HG03575 (cell line): ENCODE results near the gene SH3BGRL2.
A peak's percentile ranks its signal among the peaks of the same experiment; 100 is the strongest.
"Not testable (repeated sequence)": the region's sequence is repeated elsewhere in the genome, so short reads cannot be mapped to it uniquely, and the experiment has no call there.

ENCODE experiments used
- ATAC-seq: cut with Tn5 transposase; IDR thresholded peaks from one replicate; pipeline ENCODE4 v1.9.1; 2021; ENCODE audit not compliant: unreplicated experiment, insufficient number of reproducible peaks, low FRiP score; ENCODE audit errors: extremely low read depth

SH3BGRL2 gene

DNA sequence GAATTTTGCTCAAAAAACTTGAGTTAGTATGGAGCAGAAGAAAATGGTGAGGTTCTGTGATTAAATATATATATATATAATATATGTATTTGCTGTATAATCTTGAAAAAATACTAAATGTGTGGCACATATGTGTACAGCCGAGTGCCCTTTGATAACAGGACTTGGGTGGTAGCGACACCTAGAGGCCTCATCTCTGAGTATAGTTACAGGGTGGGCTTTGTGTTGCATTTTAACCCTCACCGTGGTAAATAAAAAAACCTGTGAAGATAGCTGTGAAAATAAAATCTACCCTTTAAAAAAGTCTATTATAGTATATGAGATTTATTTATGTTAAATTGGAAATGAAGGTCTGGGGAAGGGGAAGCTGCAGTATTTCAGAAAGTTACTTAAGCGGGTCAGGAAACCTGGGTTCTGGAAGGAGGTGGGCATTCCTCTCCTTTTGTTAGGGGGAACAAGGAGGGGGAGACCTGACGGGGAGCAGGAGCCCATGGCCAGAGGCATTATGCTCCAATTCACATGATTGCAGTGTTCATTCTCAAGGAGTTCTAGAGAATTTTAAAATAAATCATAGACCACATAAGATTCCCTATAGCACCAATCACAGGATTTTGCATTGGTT lies 82.7 kb downstream of the SH3BGRL2 start:
- ATAC-seq: peak; percentile 59

DNA sequence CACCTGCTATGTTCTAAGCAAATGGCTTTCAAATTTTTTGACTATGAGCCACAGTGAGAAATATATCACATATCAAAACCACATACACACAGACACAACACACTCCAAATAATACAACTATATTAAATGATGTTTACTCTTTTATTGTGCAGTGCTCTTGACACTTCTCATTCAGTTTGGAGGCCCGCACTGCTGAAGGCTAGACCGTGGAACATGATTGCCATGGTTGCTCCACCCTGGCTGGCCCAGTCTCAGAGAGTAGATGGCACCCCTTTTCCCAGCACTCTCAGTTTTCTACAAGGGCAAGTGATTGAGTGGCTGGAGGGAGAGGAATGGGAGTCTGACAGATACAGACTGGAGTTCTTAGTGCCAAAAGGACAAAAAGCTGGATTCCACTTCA lies 86.9 kb downstream of the SH3BGRL2 start:
- ATAC-seq: no peak

DNA sequence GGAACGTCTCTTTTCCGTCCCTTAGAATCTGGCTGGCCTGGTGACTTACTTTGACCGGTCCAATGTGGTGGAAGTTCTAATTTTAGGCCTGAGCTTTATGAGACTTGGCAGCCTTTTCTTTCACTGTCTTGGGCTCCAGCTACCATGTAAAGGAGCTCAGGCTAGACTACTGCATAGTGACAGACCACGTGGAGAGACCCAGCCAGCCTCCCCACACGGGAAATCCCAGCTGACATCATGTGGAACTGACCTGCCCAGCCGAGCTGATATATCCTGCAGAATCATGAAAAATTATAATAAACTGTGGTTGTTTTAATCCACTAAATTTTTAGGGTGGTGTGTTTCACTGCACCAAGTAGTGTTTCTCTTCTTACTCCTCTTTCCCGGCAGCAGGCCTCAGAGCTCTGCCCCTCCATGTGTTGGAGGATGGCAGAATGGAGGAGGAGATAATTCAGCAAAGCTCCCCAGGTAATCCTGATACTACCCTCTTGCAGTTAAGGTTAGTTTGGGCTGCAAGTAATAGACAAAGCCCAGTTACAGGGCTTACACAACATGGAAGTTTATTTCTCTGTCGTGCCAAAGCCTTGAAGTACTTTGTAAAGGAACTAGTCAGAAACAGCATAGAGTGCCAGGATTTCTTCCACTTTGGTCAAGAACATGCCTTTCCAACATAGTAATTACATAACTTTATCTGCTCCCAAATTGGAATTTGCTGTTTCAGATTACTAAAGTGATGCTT lies 87.5 kb downstream of the SH3BGRL2 start:
- ATAC-seq: no peak

DNA sequence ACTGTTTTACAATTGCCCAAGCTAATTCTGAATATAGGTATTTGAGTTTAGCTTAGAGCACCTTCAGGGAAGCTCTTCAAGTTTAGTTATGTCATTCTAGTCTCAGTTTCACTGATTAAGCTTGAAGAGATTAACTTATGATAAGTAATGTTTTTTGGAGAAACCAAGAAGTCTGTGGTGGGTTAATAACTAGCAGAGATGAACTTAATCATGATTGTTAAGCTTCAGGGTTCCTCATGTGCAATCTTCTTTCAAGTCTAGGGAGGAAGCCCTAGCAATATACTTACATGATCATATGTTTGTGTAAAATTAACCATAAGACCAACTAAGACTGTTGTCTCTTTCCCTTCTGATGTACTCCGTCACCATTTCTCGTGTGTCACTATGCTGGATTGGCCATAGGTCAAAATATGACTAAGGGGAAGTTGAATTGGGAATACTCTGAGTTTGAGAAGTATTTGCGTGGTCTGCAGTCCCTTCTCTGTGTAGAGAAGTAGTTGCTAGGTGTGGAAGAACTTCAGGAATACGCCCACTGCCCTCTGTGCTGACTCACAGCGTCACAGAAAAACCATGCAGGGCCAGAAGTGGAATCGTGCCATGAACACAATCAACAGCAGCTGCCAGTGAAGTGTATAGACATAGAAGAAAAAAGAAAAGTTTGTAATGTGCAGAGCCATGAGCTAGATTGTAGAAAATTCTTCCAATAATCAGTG lies 88.3 kb downstream of the SH3BGRL2 start:
- ATAC-seq: no peak

GRCh38 chr6:79724816-79725215 lies 93.7 kb downstream of the SH3BGRL2 start:
- no peak for ATAC-seq

DNA sequence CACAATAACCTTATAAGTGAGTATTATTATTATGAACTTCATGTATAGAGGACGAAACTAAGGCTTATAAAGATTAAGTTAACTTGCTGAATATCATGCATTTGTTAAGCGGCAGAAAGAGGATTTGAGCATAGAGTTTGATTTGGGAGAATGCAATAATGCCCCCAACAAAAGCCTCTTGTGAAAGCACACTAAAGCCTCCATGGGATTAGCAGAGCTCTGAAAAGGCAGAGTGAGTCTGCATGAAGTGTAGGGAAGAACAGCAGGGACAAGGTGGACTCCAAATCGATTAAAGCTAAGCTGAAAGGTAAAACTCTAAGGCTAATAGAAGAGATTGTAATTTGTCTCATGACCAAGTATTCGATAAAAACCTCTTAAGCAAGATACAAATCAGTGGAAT lies 100.3 kb downstream of the SH3BGRL2 start:
- ATAC-seq: no peak

- no peak for ATAC-seq
These were observed 102.3 kb downstream of the SH3BGRL2 start for GRCh38 chr6:79733388-79733787.

DNA sequence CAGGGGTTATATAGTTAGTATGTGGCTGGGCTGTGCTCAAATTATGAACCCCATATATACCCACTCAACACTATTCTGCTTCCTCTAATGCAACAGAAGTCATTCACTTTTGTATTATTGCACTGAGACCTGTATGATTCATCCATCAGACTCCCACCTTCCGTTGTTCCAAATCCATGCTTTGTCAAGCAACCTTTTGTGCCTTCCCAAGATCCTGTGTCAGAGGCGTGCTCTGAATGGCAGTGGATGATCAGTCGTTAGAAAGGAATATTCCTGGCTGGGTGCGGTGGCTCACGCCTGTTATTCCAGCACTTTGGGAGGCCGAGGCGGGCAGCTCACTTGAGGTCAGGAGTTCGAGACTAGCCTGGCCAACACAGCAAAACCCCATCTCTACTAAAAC lies 103.2 kb downstream of the SH3BGRL2 start:
- ATAC-seq: no peak

DNA sequence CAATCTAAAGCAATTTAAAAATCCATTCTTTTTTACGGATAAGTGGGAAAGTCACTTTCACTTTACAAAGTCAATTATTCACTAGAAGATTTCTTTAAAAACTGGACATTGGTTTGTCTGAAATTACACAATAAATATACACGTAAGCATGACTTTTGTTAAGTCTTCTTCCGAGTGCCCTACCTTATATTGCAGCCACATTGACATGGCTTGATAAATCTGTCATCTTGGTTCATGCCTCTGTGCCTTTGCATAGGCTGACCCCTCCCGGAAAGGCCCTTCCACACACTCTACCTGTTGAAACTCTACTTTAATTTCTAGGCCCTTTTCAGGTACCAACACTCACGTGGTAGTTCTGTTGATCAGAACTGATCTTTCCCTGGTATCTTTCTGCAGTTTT lies 104.1 kb downstream of the SH3BGRL2 start:
- no peak for ATAC-seq

- ATAC-seq: no peak
These were observed 106.0 kb downstream of the SH3BGRL2 start for GRCh38 chr6:79737172-79737571.

- ATAC-seq: no peak
These were observed 110.9 kb downstream of the SH3BGRL2 start for GRCh38 chr6:79742030-79742429.

- not testable (repeated sequence) for ATAC-seq
These were observed 114.2 kb downstream of the SH3BGRL2 start for GRCh38 chr6:79745282-79745681.

- not testable (repeated sequence) for ATAC-seq
These were observed 115.2 kb downstream of the SH3BGRL2 start for GRCh38 chr6:79746325-79746724.

- ATAC-seq: no peak
These were observed 119.7 kb downstream of the SH3BGRL2 start for GRCh38 chr6:79750806-79751205.
